DMS153 (cell line): ENCODE data around the gene POFUT1.
"Not testable (repeated sequence)": the region's sequence is repeated elsewhere in the genome, so short reads cannot be mapped to it uniquely, and the experiment has no call there.

ENCODE experiments used
- DNase-seq: peaks from one replicate; lab custom pipeline; 2025; lab: John Stamatoyannopoulos, UW

Gene POFUT1

DNA sequence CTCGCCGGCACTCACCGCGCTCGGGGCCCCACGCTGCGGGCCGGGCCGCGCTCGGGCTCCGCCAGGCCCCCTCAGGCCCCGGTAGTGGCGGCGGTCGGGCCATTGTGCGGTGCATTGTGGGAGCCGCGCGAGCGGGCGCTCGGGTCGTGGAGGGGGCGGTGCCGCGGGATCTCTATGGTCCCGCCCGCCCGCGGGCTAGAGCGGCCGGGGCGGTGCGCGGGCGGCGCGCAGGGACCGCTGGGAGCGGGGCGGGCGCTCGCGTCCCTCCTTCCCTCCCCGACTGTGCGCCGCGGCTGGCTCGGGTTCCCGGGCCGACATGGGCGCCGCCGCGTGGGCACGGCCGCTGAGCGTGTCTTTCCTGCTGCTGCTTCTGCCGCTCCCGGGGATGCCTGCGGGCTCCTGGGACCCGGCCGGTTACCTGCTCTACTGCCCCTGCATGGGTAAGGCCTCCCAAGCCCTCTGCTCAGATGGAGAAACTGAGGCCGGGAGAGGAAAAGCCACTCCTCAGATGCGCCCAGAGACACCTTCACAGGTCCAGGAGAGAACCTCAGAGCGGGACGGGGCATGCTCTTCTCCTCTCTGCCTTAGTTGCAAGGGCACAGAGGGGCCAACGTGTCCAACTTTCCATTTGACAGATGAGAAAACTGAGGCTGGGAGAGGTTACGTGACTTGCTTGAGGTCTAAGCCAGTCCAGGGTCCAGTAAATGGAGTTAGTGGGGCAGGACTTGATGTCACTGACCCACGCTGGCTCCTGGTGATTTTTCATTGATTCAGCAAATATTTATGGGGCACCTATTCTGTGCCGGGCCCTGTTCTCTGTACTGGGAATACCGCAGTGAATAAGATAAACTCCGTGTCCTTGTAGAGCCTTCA, at the start of gene POFUT1, which contains the start of gene PLAGL2:
Gene POFUT1 (plus strand): TSS at position 255 of the 873 bp plus-strand sequence. CDS start 62 bp downstream, at position 317.
Gene PLAGL2 (minus strand): TSS at position 118 of the 873 bp plus-strand sequence. CDS start 5,565 bp downstream, outside the sequence.
- DNase-seq, result peak; percentile 62

DNA sequence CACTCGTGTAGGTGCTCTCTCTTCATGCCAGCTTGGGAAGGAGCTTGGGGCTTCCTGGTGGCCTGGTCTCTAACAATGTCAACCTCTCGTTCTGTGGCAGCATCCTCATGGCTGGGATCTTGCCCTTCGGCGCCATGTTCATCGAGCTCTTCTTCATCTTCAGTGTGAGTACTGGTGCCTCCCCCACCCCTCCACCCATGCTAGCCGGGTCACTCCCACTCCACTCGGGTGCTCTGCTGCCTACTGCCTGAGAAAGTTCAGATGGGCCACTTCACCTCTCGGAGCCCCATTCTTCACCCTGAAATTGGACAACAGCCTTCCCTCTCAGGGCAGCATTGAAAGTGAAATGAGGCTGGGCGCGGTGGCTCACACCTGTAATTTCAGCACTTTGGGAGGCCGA, 49.3 kb upstream of the POFUT1 start:
- no peak for DNase-seq

GRCh38 chr20:32158943-32159660, 48.6 kb upstream of the POFUT1 start:
- no peak for DNase-seq

DNA sequence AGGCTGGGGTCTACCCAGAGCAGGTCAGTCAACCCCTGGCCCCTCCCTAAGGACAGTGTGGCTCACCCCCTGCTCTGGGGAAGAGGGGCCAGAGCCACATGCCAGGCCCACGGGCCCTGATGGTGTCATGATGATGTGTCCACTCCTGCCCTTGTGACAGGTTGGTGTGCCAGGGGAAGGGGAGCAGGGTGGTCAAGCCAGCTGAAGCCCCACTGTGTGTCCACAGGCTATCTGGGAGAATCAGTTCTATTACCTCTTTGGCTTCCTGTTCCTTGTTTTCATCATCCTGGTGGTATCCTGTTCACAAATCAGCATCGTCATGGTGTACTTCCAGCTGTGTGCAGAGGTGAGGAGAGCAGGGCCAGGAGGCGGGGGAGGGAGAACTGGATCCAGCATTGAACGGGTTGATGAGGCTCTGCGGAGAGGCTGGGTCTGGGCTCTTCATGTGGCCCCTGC, 47.9 kb upstream of the POFUT1 start:
- no peak for DNase-seq

- DNase-seq, result no peak
Measured at GRCh38 chr20:32160341-32160740, 47.3 kb upstream of the POFUT1 start.

- no peak for DNase-seq
Measured at GRCh38 chr20:32162351-32162750, 45.3 kb upstream of the POFUT1 start.

- no peak for DNase-seq
Measured at GRCh38 chr20:32163951-32164350, 43.7 kb upstream of the POFUT1 start.

GRCh38 chr20:32164984-32165735, 42.5 kb upstream of the POFUT1 start:
- DNase-seq, result no peak

DNA sequence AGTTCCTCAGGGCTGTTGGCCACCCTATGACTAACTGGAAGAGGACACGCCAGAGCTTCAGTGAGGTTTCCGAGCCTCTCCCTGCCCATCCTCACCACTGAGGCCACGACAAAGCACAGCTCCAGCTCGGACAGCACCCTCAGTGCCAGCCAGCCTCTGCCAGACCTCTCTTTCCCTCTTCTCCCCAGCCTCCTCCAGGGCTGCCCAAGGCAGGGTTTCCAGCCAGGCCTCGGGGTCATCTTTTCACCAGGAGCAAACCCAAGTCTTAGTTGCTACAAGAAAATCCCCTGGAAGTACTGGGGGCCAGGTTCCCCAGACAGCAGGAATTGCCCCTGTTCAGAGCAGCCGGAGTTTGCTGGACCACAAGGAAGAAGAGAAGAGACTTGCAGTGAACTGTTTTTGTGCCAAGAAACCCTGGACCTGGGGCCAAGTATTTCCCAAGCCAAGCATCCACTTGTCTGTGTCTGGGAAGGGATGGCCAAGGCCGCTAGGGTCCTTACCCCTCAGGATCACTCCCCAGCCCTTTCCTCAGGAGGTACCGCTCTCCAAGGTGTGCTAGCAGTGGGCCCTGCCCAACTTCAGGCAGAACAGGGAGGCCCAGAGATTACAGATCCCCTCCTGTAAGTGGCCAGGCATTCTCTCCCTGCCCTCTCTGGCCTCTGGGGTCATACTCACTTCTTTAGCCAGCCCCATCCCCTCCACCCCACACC, 41.7 kb upstream of the POFUT1 start:
- DNase-seq, result no peak

- no peak for DNase-seq
Measured at GRCh38 chr20:32167552-32167951, 40.1 kb upstream of the POFUT1 start.

DNA sequence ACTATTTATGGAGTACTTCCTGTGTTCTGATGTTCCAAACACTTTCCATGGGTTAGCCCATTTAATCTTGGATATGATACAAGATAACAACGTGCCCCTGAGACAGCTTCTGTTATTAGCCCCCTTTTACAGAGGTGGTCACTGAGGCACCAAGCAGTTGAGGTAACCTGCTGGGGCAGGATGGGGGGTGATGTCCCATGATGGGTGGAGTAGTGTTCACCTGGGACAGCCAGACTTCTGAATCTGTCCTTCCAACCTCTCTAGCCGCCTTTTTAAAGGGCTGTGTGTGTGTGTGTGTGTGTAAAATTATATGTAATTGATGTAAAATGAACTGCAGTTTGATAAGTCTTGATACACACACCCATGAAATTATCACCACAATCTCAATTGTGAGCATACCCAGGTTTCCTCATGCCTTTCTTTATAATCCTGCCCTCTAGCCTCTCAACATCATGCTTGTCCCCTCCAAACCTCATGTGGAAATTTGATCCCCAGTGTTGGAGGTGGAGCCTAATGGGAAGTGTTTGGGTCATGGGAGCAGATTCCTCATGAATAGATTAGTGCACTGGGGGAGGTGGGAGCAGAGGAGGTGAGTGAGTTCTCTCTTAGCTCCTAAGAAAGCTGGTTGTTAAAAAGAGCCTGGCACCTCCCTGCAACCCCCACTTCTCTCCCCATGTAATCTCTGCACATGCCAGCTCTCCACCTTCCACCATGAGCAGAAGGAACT, 39.3 kb upstream of the POFUT1 start:
- no peak for DNase-seq

DNA sequence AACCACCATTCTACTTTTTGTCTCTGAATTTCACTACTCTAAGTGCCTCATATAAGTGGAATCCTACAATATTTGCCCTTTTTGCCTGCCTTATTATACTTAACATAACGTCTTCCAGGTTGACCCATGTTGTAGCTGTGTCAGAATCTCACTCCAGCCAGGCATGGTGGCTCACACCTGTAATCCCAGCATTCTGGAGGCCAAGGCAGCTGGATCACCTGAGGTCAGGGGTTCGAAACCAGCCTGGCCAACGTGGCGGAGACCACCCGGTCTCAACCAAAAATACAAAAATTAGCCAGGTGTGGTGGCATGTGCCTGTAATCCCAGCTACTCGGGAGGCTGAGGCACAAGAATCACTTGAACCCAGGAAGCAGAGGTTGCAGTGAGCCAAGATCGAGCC, 30.0 kb upstream of the POFUT1 start:
- DNase-seq, result not testable (repeated sequence)

DNA sequence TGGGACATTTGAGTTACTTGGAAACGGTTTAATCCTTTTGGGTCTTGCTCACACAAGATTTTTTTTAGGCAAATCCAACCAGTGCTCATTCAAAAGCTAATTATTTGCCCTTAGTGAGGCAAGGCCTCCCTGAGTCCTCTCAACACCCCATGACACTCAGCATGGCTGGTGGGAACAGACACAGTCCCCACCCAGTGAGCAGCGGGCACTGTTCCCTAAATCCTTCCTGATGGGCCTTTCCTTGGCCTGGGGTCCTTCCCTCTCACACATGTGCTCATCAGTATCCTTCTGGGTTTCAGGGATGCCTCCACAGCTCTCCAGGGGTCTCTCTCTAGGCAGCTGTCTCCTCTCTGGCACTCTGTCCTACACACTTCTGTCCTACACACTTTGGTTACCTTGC, 28.2 kb upstream of the POFUT1 start:
- no peak for DNase-seq

- no peak for DNase-seq
Measured at GRCh38 chr20:32179934-32180333, 27.7 kb upstream of the POFUT1 start.

GRCh38 chr20:32181606-32182005, 26.1 kb upstream of the POFUT1 start:
- DNase-seq, result no peak

GRCh38 chr20:32183947-32184635, 23.6 kb upstream of the POFUT1 start:
- no peak for DNase-seq

DNA sequence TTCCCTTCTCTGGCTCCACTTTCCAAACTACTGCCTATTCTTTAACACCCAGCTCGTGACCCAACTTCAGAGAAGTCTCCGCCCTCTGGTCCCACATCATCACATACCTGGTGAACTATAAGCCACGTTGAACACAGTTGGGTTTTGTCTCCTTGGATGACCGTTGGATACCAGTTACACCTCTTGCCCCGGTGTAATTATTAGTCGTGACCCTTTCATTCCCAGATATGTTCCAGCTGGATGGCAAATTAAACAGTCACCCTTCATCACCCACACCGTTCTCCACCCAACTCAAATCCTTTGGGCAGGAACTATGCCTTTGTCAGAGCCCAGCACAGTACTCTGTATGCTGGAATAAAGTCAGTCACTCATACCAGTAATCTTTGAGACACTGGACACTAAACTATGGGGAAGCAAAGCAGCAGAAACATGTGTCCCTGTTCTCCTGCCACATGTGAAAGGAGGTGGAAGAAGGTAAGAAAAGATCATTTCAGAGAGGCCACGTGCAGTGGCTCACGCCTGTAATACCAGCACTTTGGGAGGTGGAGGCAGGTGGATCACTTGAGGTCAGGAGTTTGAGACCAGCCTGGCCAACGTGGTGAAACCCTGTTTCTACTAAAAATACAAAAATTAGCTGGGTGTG, 22.6 kb upstream of the POFUT1 start:
- no peak for DNase-seq

DNA sequence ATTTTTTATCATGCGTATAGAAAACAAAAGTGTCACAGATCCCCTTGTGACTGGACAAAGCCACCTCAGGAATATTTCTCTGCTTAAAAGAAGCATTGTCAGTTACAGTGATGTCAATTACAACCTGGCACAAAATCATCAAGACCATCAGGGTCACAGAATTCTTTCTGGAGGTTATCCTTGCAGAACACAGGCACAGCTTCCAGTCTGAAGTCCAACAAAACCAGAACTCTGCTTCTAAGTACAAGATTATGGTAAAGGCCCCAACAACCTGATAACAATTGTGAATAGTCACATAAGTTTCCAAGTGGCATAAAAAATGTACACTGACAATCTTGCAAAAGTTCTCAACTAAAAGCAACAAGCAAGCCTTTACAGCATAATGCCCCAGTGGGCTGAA, 21.2 kb upstream of the POFUT1 start:
- no peak for DNase-seq

- DNase-seq, result no peak
Measured at GRCh38 chr20:32188376-32189122, 19.1 kb upstream of the POFUT1 start.
